GM21825 (cell line): ENCODE measurements around the gene LMF1.

Experiments
- ATAC-seq: cut with Tn5 transposase; IDR thresholded peaks from one replicate; pipeline ENCODE4 v1.9.1; 2021; ENCODE audit warnings: mild to moderate bottlenecking, moderate library complexity; ENCODE audit not compliant: unreplicated experiment

The LMF1 gene

GRCh38 chr16:986411-986810 lies 15.6 kb upstream of the LMF1 start:
- ATAC-seq: no peak

- ATAC-seq: no peak
Measured at GRCh38 chr16:985646-986400, 15.0 kb upstream of the LMF1 start.

- no peak for ATAC-seq
Measured at GRCh38 chr16:984736-985636, 14.2 kb upstream of the LMF1 start.

- ATAC-seq: no peak
Measured at GRCh38 chr16:984121-984694, 13.4 kb upstream of the LMF1 start.

GRCh38 chr16:983044-984030 lies 12.6 kb upstream of the LMF1 start:
- no peak for ATAC-seq

- no peak for ATAC-seq
Measured at GRCh38 chr16:982145-983043, 11.6 kb upstream of the LMF1 start.

- ATAC-seq: no peak
Measured at GRCh38 chr16:981695-982144, 10.9 kb upstream of the LMF1 start, which contains the start of gene SOX8. Gene SOX8 (plus strand): TSS chr16:981770. CDS start chr16:981923, 153 bp downstream.

- no peak for ATAC-seq
Measured at GRCh38 chr16:980595-980854, 9.7 kb upstream of the LMF1 start.

GRCh38 chr16:979859-980594 lies 9.2 kb upstream of the LMF1 start:
- ATAC-seq: no peak

- ATAC-seq: no peak
Measured at GRCh38 chr16:979147-979546, 8.4 kb upstream of the LMF1 start.

- ATAC-seq: no peak
Measured at GRCh38 chr16:978403-978802, 7.6 kb upstream of the LMF1 start.

- no peak for ATAC-seq
Measured at GRCh38 chr16:977896-978295, 7.1 kb upstream of the LMF1 start.

GRCh38 chr16:977081-977701 lies 6.4 kb upstream of the LMF1 start:
- ATAC-seq: no peak

- no peak for ATAC-seq
Measured at GRCh38 chr16:976389-976931, 5.7 kb upstream of the LMF1 start.

GRCh38 chr16:975291-975690 lies 4.5 kb upstream of the LMF1 start:
- no peak for ATAC-seq

GRCh38 chr16:974611-975261 lies 4.0 kb upstream of the LMF1 start:
- ATAC-seq: no peak

GRCh38 chr16:974001-974601 lies 3.3 kb upstream of the LMF1 start:
- ATAC-seq: no peak
